ENCODE data around the gene SSH2.

- TF ChIP-seq POLR2A (IDR thresholded peaks at IDR 0.05) (no peak), CTCF (IDR thresholded peaks at IDR 0.05) (no peak)
Observed at GRCh38 chr17:29892201-29892600, 37.8 kb downstream of the SSH2 start.
